Hepatocyte (in vitro differentiated cells): ENCODE data around the gene MAGEB6B. TPM values are rescaled to one million over a fixed set of nuclear protein-coding genes. Genes with fewer than 3 reads are reported as not detected.
"Not testable (repeated sequence)": the region's sequence is repeated elsewhere in the genome, so short reads cannot be mapped to it uniquely, and the experiment has no call there.

Source experiments
- DNase-seq: peaks from one replicate; pipeline ENCODE4 v3.0.0-alpha.2; 2016; ENCODE audit warnings: low spot score
- H2AFZ ChIP-seq: fragments of 200-600 bp; sonication (generic); 2 replicates; pipeline ENCODE4 v1.6.0; 2016; ENCODE audit warnings: antibody characterized with exemption, mild to moderate bottlenecking
- H3K27ac ChIP-seq: fragments of 200-600 bp; sonication (generic); 2 replicates; pipeline ENCODE4 v1.5.1; 2016; ENCODE audit warnings: mild to moderate bottlenecking
- H3K27me3 ChIP-seq: fragments of 200-600 bp; sonication (generic); 2 replicates; pipeline ENCODE4 v1.6.1; 2016
- H3K36me3 ChIP-seq: fragments of 200-600 bp; sonication (generic); replicated peaks from 2 replicates; pipeline ENCODE4 v1.5.1; 2016; ENCODE audit warnings: low read depth; ENCODE audit not compliant: insufficient read depth
- H3K4me1 ChIP-seq: fragments of 200-600 bp; sonication (generic); 2 replicates; pipeline ENCODE4 v1.5.1; 2016; ENCODE audit warnings: mild to moderate bottlenecking, moderate library complexity; ENCODE audit not compliant: insufficient read depth
- H3K4me2 ChIP-seq: fragments of 200-600 bp; sonication (generic); 2 replicates; pipeline ENCODE4 v1.6.0; 2016
- H3K4me3 ChIP-seq: fragments of 200-600 bp; sonication (generic); 2 replicates; pipeline ENCODE4 v1.5.1; 2016; ENCODE audit warnings: mild to moderate bottlenecking
- H3K79me2 ChIP-seq: fragments of 200-600 bp; sonication (generic); 2 replicates; pipeline ENCODE4 v1.6.0; 2017; ENCODE audit warnings: mild to moderate bottlenecking
- H3K9me2 ChIP-seq: fragments of 200-600 bp; sonication (generic); replicated peaks from 2 replicates; pipeline ENCODE4 v1.6.0; 2017; ENCODE audit warnings: mild to moderate bottlenecking; ENCODE audit not compliant: insufficient read depth
- H3K9me3 ChIP-seq: fragments of 200-600 bp; sonication (generic); 2 replicates; pipeline ENCODE4 v1.5.1; 2016; ENCODE audit warnings: low read depth, mild to moderate bottlenecking
- H4K20me1 ChIP-seq: fragments of 200-600 bp; sonication (generic); 2 replicates; pipeline ENCODE4 v1.6.0; 2016; ENCODE audit warnings: mild to moderate bottlenecking; ENCODE audit not compliant: insufficient read depth, poor library complexity, severe bottlenecking
- EZH2 ChIP-seq: fragments of 200-600 bp; sonication (generic); IDR thresholded peaks from 2 replicates; pipeline ENCODE4 v1.6.1; 2016; ENCODE audit warnings: antibody characterized with exemption, mild to moderate bottlenecking, borderline replicate concordance
- EZH2phosphoT487 ChIP-seq: fragments of 200-600 bp; sonication (generic); IDR thresholded peaks from one replicate; pipeline ENCODE4 v1.6.1; 2018; ENCODE audit warnings: antibody characterized with exemption, mild to moderate bottlenecking, low read depth, moderate library complexity; ENCODE audit not compliant: unreplicated experiment, severe bottlenecking
- WGBS: methylation state at CpG from one replicate; pipeline ENCODE4 v1.1.6; 2016; ENCODE audit warnings: low lambda C conversion rate; ENCODE audit errors: missing lambda C conversion rate; 5-methylcytosine and 5-hydroxymethylcytosine counted together
- polyA plus RNA-seq: library from polyadenylated mRNA; unstranded; fragments of >200 nt; fragmentation: Nextera tagmentation; extraction: Ambion mirVana; gene quantifications from 2 replicates; pipeline ENCODE4 v1.2.1, GENCODE V29; 2016
- total RNA-seq: library from RNA; depleted of rRNA; stranded (reverse); fragments of >200 nt; gene quantifications from 2 replicates; pipeline ENCODE4 v1.2.3, GENCODE V29; 2014
- TF ChIP-seq, protein P1 (sequence below): fragments of 200-600 bp; sonication (generic); IDR thresholded peaks from 2 replicates; pipeline ENCODE4 v1.5.1; 2016; ENCODE audit warnings: antibody characterized with exemption, mild to moderate bottlenecking; ENCODE audit not compliant: poor library complexity

Gene MAGEB6B
- total and polyA plus RNA-seq, 2 experiments from 2014 or later, result not detected

DNA sequence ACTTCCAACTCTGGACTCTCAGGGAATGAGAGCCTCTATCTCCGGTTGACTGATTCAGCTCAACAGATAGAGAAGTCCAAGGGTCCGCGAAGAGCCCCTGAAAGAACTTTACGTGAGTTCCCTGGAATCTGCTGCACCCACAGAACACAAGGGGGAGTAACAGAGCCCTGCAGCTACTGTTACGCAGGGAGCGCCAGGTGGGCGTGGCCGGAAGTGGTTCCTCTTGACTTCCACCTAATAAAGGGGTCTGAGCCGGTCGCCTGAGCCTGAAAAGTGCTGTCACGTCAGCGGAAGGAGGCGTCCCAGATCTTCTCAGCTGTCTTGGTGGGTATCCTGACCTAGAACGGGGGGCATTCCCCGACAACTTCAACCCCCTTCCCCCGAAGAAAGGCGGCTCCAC is 31.8 kb downstream of the MAGEB6B start, which contains the start of gene MAGEB6:
MAGEB6 (plus strand) TSS at position 237 of the 400 bp plus-strand sequence. CDS start 1,407 bp downstream, outside the sequence.
- H3K9me2 ChIP-seq, result no peaks in the 10 kb centered on the region
- H3K4me3 ChIP-seq, result no peak within 1 kb of the TSS
- no peak within 1 kb of the TSS for H3K4me2 ChIP-seq
- 83% methylated on average over 17 of the region's 17 CpGs for WGBS
- no peak for DNase-seq
- H2AFZ ChIP-seq, result no peak within 1 kb of the TSS
- no peak for TF ChIP-seq EZH2phosphoT487
- TF ChIP-seq, protein P1, sequence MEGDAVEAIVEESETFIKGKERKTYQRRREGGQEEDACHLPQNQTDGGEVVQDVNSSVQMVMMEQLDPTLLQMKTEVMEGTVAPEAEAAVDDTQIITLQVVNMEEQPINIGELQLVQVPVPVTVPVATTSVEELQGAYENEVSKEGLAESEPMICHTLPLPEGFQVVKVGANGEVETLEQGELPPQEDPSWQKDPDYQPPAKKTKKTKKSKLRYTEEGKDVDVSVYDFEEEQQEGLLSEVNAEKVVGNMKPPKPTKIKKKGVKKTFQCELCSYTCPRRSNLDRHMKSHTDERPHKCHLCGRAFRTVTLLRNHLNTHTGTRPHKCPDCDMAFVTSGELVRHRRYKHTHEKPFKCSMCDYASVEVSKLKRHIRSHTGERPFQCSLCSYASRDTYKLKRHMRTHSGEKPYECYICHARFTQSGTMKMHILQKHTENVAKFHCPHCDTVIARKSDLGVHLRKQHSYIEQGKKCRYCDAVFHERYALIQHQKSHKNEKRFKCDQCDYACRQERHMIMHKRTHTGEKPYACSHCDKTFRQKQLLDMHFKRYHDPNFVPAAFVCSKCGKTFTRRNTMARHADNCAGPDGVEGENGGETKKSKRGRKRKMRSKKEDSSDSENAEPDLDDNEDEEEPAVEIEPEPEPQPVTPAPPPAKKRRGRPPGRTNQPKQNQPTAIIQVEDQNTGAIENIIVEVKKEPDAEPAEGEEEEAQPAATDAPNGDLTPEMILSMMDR, result no peak
- H4K20me1 ChIP-seq, result no peaks in the 10 kb centered on the region
- H3K27ac ChIP-seq, result no peak within 1 kb of the TSS
- H3K79me2 ChIP-seq, result no peaks in the 10 kb centered on the region
- H3K27me3 ChIP-seq, result no peaks in the 10 kb centered on the region
- H3K36me3 ChIP-seq, result no peaks in the 10 kb centered on the region
- H3K4me1 ChIP-seq, result no peaks in the 10 kb centered on the region
- no peaks in the 10 kb centered on the region for H3K9me3 ChIP-seq

DNA sequence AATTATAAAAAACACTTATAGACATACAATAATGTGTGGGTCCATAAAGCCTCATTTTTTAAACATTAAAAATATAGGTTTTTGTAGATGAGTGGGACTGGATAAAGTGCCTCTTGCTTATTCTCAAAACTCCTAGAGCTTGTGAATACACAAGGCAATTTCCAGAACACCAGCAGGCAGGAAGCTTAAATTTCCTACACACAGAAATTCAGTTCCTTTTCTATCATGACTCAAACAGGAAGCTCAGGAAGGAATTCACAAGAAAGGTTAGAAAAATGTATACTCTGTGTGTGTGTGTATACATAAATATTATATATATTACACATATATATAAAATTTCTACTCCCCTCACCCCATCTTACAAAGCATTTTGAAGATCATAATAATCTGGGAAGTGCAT is 43.2 kb downstream of the MAGEB6B start:
- Histone ChIP-seq H3K9me3 (no peaks in the 10 kb centered on the region), H3K9me2 (no peaks in the 10 kb centered on the region), H3K4me3 (no peak overlapping the region), H3K4me2 (no peak overlapping the region), H3K27me3 (no peaks in the 10 kb centered on the region), H3K36me3 (no peaks in the 10 kb centered on the region), H3K4me1 (no peaks in the 10 kb centered on the region), H3K79me2 (no peaks in the 10 kb centered on the region), H2AFZ (no peak overlapping the region), H3K27ac (no peak overlapping the region), H4K20me1 (no peaks in the 10 kb centered on the region)
- DNase-seq, result no peak
- TF ChIP-seq EZH2phosphoT487, result no peak
- TF ChIP-seq, protein P1, result no peak
- TF ChIP-seq EZH2, result no peak

DNA sequence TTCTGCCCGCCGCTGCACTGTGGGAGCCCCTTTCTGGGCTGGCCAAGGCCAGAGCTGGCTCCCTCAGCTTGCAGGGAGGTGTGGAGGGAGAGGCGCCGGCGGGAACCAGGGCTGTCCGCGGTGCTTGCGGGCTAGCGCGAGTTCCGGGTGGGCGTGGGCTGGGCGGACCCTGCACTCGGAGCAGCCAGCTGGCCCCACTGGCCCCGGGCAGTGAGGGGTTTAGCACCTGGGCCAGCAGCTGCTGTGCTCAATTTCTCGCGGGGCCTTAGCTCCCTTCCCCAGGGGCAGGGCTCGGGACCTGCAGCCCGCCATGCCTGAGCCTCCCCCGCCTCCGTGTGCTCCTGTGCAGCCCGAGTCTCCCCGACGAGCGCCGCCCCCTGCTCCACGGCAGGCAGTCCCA is 44.3 kb downstream of the MAGEB6B start:
- H3K9me2 ChIP-seq, H3K79me2 ChIP-seq, H3K4me1 ChIP-seq, H2AFZ ChIP-seq, DNase-seq, H3K27me3 ChIP-seq, H3K27ac ChIP-seq, H3K4me3 ChIP-seq, H4K20me1 ChIP-seq, H3K4me2 ChIP-seq, H3K9me3 ChIP-seq, H3K36me3 ChIP-seq: not testable (repeated sequence)
- WGBS, result 92% methylated on average over 23 of the region's 27 CpGs

DNA sequence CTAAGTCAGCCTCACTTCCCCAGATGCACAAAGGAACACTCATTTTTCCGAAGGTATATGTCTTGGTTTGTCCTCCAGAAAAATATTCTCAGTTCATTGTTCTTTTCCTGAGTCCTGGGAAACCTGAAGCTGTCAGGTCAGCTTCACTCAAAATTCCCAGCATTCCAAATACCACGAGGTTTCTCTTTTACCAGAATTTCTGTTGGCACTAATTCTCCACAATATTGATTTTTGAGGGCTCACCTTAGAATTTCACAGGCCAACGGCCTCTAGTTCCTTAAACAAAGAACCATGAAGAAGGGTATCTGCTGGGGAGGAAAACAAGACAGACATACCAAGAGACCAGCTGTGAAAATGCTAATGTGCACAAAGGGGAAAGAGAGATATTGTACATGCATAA is 47.6 kb downstream of the MAGEB6B start:
- Histone ChIP-seq H3K27ac (no peak overlapping the region), H3K9me3 (no peaks in the 10 kb centered on the region), H3K36me3 (no peaks in the 10 kb centered on the region), H2AFZ (no peak overlapping the region), H3K4me2 (no peak overlapping the region), H3K9me2 (no peaks in the 10 kb centered on the region), H3K27me3 (no peaks in the 10 kb centered on the region), H3K79me2 (no peaks in the 10 kb centered on the region), H4K20me1 (no peaks in the 10 kb centered on the region), H3K4me1 (no peaks in the 10 kb centered on the region), H3K4me3 (no peak overlapping the region)
- WGBS, result 47% methylated on average over 3 of the region's 3 CpGs
- DNase-seq, result no peak
- no peak for TF ChIP-seq EZH2phosphoT487
- no peak for TF ChIP-seq EZH2
- TF ChIP-seq, protein P1, result no peak

Other genes with a start within 250 kb of the MAGEB6B start
- gene MAGEB18, start 22.3 kb upstream of the MAGEB6B start, total RNA-seq, result not detected in 2 replicates
- not detected in 2 replicates for gene MAGEB18, start 22.3 kb upstream of the MAGEB6B start, polyA plus RNA-seq
- not detected in 2 replicates for gene MAGEB6, start 31.8 kb downstream of the MAGEB6B start, total RNA-seq
- gene MAGEB6, start 31.8 kb downstream of the MAGEB6B start, polyA plus RNA-seq, result not detected in 2 replicates
- not detected in 2 replicates for gene MAGEB5, start 55.6 kb downstream of the MAGEB6B start, total RNA-seq
- not detected in 2 replicates for gene MAGEB5, start 55.6 kb downstream of the MAGEB6B start, polyA plus RNA-seq